ENCODE measurements around the gene TPPP3. TPM values are rescaled to one million over a fixed set of nuclear protein-coding genes. Genes with fewer than 3 reads are reported as not detected.

The TPPP3 gene
- total and polyA plus RNA-seq, 9 of the 15 experiments (the other 6 are each of a cell fraction or from before 2014, with no cell fraction given), result 0.13 to 0.50 (median 0.36) TPM; not detected in 2

DNA sequence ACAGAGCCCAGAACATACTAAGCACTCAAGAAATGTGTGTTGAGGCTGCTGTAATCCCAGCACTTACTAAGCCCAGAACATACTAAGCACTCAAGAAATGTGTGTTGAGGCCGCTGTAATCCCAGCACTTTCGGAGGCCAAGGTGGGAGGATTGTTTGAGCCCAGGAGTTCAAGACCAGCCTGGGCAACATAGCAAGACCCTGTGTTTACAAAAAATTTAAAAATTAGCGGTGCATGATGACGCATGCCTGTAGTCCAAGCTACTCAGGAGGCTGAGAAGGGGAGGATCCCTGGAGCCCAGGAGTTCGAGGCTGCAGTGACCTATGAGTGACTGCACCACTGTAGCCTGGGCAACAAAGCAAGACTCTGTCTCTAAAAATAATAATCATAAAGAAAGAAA, 29.7 kb upstream of the TPPP3 start:
- no peak overlapping the region for H3K4me2 ChIP-seq (ENCODE audit: insufficient read depth, low read length)
- POLR2A ChIA-PET, result interaction anchor here (0.6 to 0.8 kb wide), 3 partner anchors 45 to 138 kb away, joined by 3 read pairs; no protein-coding TSS in a partner anchor
- WGBS (ENCODE audit: insufficient coverage, low coverage, missing lambda C conversion rate), result 20% methylated on average over 5 of the region's 5 CpGs
- intact Hi-C loops (cut with micrococcal nuclease) (loop anchor here (10.0 kb wide), 1 partner anchor 92 kb away; no protein-coding TSS in a partner anchor), in situ Hi-C loops (cut with MboI) (loop anchor here (25.0 kb wide), 1 partner anchor 461 kb away; the partner anchor contains the start of gene CES3)
- H4K20me1 ChIP-seq (replicated peaks; ENCODE audit: control insufficient read depth, insufficient read depth, low read length), result no peaks in the 10 kb centered on the region; the same call in 1 of the 2 replicates
- no peak overlapping the region for H3K4me3 ChIP-seq
- no peaks in the 10 kb centered on the region for H3K9me3 ChIP-seq (replicated peaks; ENCODE audit: control insufficient read depth, insufficient read depth, low read depth, low read length)
- no peak overlapping the region for H3K9ac ChIP-seq (ENCODE audit: insufficient read depth in 1 of 2, low read depth in 2 of 2, low read length in 2 of 2)
- H3K27ac ChIP-seq (ENCODE audit: extremely low read depth, low read depth, low read length), result no peak overlapping the region
- CTCF ChIA-PET (ENCODE audit: low intra/inter-chr PET ratio), result no interaction called here
- peaks cover 5 to 18% of the 10 kb centered on the region in 2 experiments; a peak in 4 of 5 replicates for H3K27me3 ChIP-seq (ENCODE audit: control insufficient read depth in 2 of 2, insufficient read depth in 2 of 2, low read length in 2 of 2)
- no peak overlapping the region; the same call in 1 of the 2 replicates for H2AFZ ChIP-seq (ENCODE audit: low read depth, low read length)
- no peaks in the 10 kb centered on the region for H3K9me1 ChIP-seq (ENCODE audit: control insufficient read depth, insufficient read depth, low read length)
- BruUV-seq (replicated peaks), result no TSS peak
- TF ChIP-seq, protein P1, sequence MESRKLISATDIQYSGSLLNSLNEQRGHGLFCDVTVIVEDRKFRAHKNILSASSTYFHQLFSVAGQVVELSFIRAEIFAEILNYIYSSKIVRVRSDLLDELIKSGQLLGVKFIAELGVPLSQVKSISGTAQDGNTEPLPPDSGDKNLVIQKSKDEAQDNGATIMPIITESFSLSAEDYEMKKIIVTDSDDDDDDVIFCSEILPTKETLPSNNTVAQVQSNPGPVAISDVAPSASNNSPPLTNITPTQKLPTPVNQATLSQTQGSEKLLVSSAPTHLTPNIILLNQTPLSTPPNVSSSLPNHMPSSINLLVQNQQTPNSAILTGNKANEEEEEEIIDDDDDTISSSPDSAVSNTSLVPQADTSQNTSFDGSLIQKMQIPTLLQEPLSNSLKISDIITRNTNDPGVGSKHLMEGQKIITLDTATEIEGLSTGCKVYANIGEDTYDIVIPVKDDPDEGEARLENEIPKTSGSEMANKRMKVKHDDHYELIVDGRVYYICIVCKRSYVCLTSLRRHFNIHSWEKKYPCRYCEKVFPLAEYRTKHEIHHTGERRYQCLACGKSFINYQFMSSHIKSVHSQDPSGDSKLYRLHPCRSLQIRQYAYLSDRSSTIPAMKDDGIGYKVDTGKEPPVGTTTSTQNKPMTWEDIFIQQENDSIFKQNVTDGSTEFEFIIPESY (CRISPR knock-in tag; IDR thresholded peaks at IDR 0.05), result peak; percentile 66; the same call in 1 of the 2 replicates
- TF ChIP-seq ZNF121 (CRISPR knock-in tag; conservative IDR thresholded peaks at IDR 0.05) (peak; percentile 81), ZNF444 (CRISPR knock-in tag; IDR thresholded peaks at IDR 0.05) (no peak)
- ATAC-seq (no peak), DNase-seq (ENCODE audit: extremely low read depth in 1 of 4, low spot score in 3 of 4) (no peak), FAIRE-seq (no peak)
- peaks cover 0 to 2% of the 10 kb centered on the region in 2 experiments; a peak in 2 of 5 replicates for H3K4me1 ChIP-seq (replicated peaks in 1 of 2; ENCODE audit: control insufficient read depth in 2 of 2, insufficient read depth in 2 of 2, low read length in 2 of 2)
- H3K36me3 ChIP-seq (ENCODE audit: control insufficient read depth, insufficient read depth, low read length), result no peaks in the 10 kb centered on the region
- H3K79me2 ChIP-seq (ENCODE audit: control insufficient read depth, insufficient read depth, low read length), result no peaks in the 10 kb centered on the region

Measured in K562 (cell line).